Measurements from ENCODE around the gene SGCD. TPM values are rescaled to one million over a fixed set of nuclear protein-coding genes. Genes with fewer than 3 reads are reported as not detected.

Gene SGCD
- polyA plus RNA-seq, 1 experiment: 25.2 TPM

DNA sequence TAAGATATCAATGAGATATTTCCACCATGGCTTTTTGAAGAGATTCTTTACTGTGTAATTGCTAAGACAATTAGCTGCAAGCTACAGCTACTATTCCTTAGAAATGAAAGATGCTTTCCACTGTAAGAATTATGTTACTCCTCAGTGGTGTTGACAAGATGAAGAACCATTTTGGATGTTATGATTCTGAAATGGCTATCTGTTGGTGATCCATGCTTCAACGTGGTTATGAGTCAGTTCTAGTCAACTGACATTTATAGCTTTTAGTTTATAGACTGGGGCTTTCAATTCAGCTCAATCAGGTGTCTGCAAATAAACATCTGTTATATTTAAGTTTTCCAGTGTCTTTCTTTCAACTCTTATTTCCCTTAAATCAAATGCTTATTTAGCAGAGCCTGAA lies 93.7 kb downstream of the SGCD start:
- Histone ChIP-seq H3K4me3 (ENCODE audit: low read depth, low read length) (no peak overlapping the region), H3K27ac (ENCODE audit: low read depth, low read length) (no peak overlapping the region), H3K9me3 (ENCODE audit: control insufficient read depth, insufficient read depth, low read length) (no peaks in the 10 kb centered on the region), H3K27me3 (ENCODE audit: control insufficient read depth, insufficient read depth, low read length) (no peaks in the 10 kb centered on the region)
- CTCF ChIA-PET: no interaction called here
- TF ChIP-seq, protein P1, sequence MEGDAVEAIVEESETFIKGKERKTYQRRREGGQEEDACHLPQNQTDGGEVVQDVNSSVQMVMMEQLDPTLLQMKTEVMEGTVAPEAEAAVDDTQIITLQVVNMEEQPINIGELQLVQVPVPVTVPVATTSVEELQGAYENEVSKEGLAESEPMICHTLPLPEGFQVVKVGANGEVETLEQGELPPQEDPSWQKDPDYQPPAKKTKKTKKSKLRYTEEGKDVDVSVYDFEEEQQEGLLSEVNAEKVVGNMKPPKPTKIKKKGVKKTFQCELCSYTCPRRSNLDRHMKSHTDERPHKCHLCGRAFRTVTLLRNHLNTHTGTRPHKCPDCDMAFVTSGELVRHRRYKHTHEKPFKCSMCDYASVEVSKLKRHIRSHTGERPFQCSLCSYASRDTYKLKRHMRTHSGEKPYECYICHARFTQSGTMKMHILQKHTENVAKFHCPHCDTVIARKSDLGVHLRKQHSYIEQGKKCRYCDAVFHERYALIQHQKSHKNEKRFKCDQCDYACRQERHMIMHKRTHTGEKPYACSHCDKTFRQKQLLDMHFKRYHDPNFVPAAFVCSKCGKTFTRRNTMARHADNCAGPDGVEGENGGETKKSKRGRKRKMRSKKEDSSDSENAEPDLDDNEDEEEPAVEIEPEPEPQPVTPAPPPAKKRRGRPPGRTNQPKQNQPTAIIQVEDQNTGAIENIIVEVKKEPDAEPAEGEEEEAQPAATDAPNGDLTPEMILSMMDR (IDR thresholded peaks at IDR 0.05; ENCODE audit: low read depth, low read length): no peak
- POLR2A ChIA-PET: no interaction called here
- no peak for DNase-seq (ENCODE audit: low read depth, low spot score)

DNA sequence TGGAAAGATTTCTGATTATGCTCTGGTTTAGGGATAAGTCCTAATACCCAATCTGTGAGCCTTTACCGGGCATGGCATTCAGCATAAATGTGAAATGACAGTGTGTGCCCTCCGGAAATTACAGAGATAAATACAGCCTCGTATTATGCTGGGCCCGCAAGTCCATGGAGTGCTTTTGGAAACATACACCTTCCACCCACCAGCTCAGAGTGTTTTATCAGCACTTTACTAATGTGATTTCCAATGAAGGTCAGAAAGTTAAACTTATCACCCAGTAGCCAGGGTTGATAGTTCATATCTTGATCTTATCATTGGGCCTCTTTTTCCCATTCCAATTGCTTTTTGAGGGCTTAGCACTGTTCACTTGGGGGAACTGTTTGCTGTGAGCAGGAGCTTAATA lies 94.8 kb downstream of the SGCD start:
- Histone ChIP-seq H3K27ac (ENCODE audit: low read depth, low read length) (no peak overlapping the region), H3K4me3 (ENCODE audit: low read depth, low read length) (no peak overlapping the region), H3K9me3 (ENCODE audit: control insufficient read depth, insufficient read depth, low read length) (no peaks in the 10 kb centered on the region), H3K27me3 (ENCODE audit: control insufficient read depth, insufficient read depth, low read length) (no peaks in the 10 kb centered on the region)
- ChIA-PET CTCF (no interaction called here), POLR2A (no interaction called here)
- no peak for DNase-seq (ENCODE audit: low read depth, low spot score)
- TF ChIP-seq, protein P1 (IDR thresholded peaks at IDR 0.05; ENCODE audit: low read depth, low read length): no peak

DNA sequence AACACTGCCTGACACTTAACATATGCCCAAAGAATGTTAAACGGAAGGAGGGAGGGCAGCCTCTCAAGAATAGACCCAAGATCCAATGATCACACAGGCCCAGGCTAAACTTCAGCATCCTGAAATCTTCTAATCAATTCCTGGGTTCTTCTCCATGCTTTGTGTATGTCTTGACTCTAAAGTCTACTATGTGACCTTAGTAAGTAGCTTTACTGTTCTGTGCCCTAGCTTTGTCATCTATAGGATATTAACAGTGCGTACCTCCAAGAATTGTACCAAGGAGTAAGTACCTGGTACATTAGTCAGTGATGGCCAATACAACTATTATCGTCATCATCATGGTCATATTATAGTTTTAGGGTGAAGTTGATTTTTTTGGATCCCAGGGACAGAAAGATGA lies 96.6 kb downstream of the SGCD start:
- Histone ChIP-seq H3K27me3 (ENCODE audit: control insufficient read depth, insufficient read depth, low read length) (no peaks in the 10 kb centered on the region), H3K4me3 (ENCODE audit: low read depth, low read length) (no peak overlapping the region), H3K27ac (ENCODE audit: low read depth, low read length) (no peak overlapping the region), H3K9me3 (ENCODE audit: control insufficient read depth, insufficient read depth, low read length) (no peaks in the 10 kb centered on the region)
- POLR2A ChIA-PET: no interaction called here
- CTCF ChIA-PET: no interaction called here
- TF ChIP-seq, protein P1 (IDR thresholded peaks at IDR 0.05; ENCODE audit: low read depth, low read length): no peak
- DNase-seq (ENCODE audit: low read depth, low spot score): no peak

DNA sequence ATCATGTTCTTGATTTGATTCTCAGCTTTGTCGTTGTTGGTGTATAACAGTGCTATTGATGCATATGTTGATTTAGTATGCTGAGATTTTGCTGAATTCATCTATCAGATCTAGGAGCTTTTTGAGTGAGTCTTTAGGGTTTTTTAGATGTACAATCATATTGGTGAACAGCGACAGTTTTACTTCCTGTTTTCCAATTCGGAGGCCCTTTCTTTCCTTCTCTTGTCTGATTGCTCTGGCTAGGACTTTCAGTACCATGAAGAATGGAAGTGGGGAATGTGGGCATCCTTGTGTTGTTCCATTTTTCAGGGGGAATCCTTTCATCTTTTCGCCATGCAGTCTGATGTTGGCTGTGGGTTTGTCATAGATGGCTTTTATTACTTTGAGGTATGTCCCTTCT lies 100.4 kb downstream of the SGCD start:
- Histone ChIP-seq H3K4me3 (ENCODE audit: low read depth, low read length) (no peak overlapping the region), H3K9me3 (ENCODE audit: control insufficient read depth, insufficient read depth, low read length) (no peaks in the 10 kb centered on the region)

DNA sequence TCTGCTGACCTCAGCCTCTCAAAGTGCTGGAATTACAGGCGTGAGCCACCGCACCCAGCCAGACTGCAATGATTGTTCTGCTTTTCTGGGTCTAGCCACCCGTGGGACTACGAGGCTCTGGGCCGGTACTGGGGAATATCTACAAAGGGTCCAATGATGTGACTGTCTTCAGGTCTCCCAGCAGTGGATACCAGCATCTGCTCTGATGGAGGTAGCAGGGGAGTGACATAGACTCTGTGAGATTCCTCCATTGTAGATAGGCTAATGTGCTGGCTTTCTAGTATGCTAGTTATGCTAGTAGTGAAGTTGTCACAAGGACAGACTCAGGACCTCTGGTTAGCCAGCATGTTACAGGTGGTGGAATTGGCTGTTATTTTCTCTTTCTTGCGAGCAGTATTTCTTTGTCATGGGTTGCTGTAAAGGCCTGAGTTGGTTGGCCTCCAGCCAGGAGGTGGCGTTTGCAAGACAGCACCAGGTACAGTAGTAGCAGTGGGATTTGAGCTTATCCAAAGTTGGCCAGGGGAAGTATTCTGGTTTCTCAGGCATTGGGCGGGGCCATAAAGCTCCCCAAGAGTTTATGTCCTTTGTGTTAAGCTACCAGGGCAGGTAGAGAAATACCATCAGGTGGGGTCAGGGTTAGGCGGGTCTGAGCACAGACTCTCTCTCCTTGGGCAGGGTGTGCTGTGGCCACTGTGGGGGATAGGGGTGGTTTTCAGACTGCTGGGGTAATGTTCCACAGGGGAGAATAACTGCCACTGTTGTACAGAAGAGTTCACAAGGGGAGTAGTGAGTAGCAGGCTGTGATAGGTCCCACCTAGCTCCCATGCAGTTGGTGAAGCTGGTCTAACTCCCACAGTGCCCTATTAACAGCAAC lies 105.2 kb downstream of the SGCD start:
- no peaks in the 10 kb centered on the region for H3K27me3 ChIP-seq (ENCODE audit: control insufficient read depth, insufficient read depth, low read length)
- H3K9me3 ChIP-seq (ENCODE audit: control insufficient read depth, insufficient read depth, low read length): no peaks in the 10 kb centered on the region
- DNase-seq (ENCODE audit: low read depth, low spot score): no peak
- ChIA-PET CTCF (no interaction called here), POLR2A (no interaction called here)
- TF ChIP-seq, protein P1 (IDR thresholded peaks at IDR 0.05; ENCODE audit: low read depth, low read length): no peak
- H3K27ac ChIP-seq (ENCODE audit: low read depth, low read length): no peak overlapping the region
- H3K4me3 ChIP-seq (ENCODE audit: low read depth, low read length): no peak overlapping the region

More for the DNA sequence above, 100.4 kb downstream of the SGCD start:
- CTCF ChIA-PET: no interaction called here
- POLR2A ChIA-PET: no interaction called here
- TF ChIP-seq, protein P1 (IDR thresholded peaks at IDR 0.05; ENCODE audit: low read depth, low read length): no peak
- DNase-seq (ENCODE audit: low read depth, low spot score): no peak
- H3K27me3 ChIP-seq (ENCODE audit: control insufficient read depth, insufficient read depth, low read length): no peaks in the 10 kb centered on the region
- H3K27ac ChIP-seq (ENCODE audit: low read depth, low read length): no peak overlapping the region
